Natural killer cell (primary cell): ENCODE data around the gene C2CD2. TPM values are rescaled to one million over a fixed set of nuclear protein-coding genes. Genes with fewer than 3 reads are reported as not detected.

Experiments used
- ATAC-seq, 3 donors: fragments of 150-1000 bp in 2 of 3; fragments of 200-7000 bp in 1 of 3; cut with Tn5 transposase; 1 replicate in 1 of 3; 2 replicates in 2 of 3; pipeline ENCODE4 v1.10.0; 2021; ENCODE audit warnings: mild to moderate bottlenecking in 2 of 3, moderate library complexity in 2 of 3
- DNase-seq, 2 donors: peaks; one replicate each; pipeline versions ENCODE4 v3.0.0 to v3.0.0-alpha.2; 2013 to 2021; ENCODE audit warnings: mixed read lengths in 1 of 2
- H3K27ac ChIP-seq: one replicate; pipeline ENCODE4 v1.5.1; 2013; ENCODE audit warnings: mild to moderate bottlenecking, low read length
- H3K27me3 ChIP-seq: one replicate; pipeline ENCODE4 v1.6.1; 2013; ENCODE audit warnings: low read length; ENCODE audit not compliant: control insufficient read depth, insufficient read depth
- H3K36me3 ChIP-seq: one replicate; pipeline ENCODE4 v1.6.1; 2013; ENCODE audit warnings: low read length; ENCODE audit not compliant: control insufficient read depth, insufficient read depth
- H3K4me1 ChIP-seq: one replicate; pipeline ENCODE4 v1.6.1; 2013; ENCODE audit warnings: low read length; ENCODE audit not compliant: control insufficient read depth, insufficient read depth
- H3K4me3 ChIP-seq: one replicate; pipeline ENCODE4 v1.5.1; 2013; ENCODE audit warnings: low read length
- H3K9me3 ChIP-seq: one replicate; pipeline ENCODE4 v1.6.1; 2013; ENCODE audit warnings: low read length; ENCODE audit not compliant: control insufficient read depth, insufficient read depth
- H3K27ac Mint-ChIP-seq, 2 donors: one replicate each; pipeline ENCODE4 v1.8.0; 2022; ENCODE audit warnings: mild to moderate bottlenecking in 2 of 2, mixed read lengths in 2 of 2, moderate library complexity in 1 of 2
- H3K27me3 Mint-ChIP-seq, 2 donors: one replicate each; pipeline ENCODE4 v1.8.0; 2022; ENCODE audit warnings: low read depth in 2 of 2, mixed read lengths in 2 of 2
- H3K36me3 Mint-ChIP-seq: one replicate; pipeline ENCODE4 v1.8.0; 2022; ENCODE audit warnings: mixed read lengths
- H3K4me1 Mint-ChIP-seq, 2 donors: one replicate each; pipeline ENCODE4 v1.8.0; 2022; ENCODE audit warnings: mixed read lengths in 2 of 2
- H3K4me3 Mint-ChIP-seq: one replicate; pipeline ENCODE4 v1.8.0; 2022; ENCODE audit warnings: mild to moderate bottlenecking, moderate library complexity, mixed read lengths
- H3K9me3 Mint-ChIP-seq, 2 donors: one replicate each; pipeline ENCODE4 v1.8.0; 2022; ENCODE audit warnings: mixed read lengths in 2 of 2
- WGBS: methylation state at CpG from one replicate; pipeline ENCODE4 v1.1.7; 2013; ENCODE audit warnings: missing lambda C conversion rate; ENCODE audit not compliant: insufficient coverage; 5-methylcytosine and 5-hydroxymethylcytosine counted together
- intact Hi-C: fragments of 100-400 bp; cut with micrococcal nuclease; formaldehyde crosslinking; loops from one replicate; pipeline ENCODE4 v1.14.2; 2022
- total RNA-seq, 4 donors: library from RNA; stranded (reverse); fragments of 120-200 nt in 1 of 4; gene quantifications; one replicate each; pipeline versions ENCODE4 v1.2.3 to v1.2.4, GENCODE V29; 2013 to 2022
- TF ChIP-seq, protein P1 (sequence below): fragments of 200-600 bp; IDR thresholded peaks from one replicate; pipeline ENCODE4 v1.8.0; 2022; ENCODE audit warnings: antibody characterized with exemption

Gene C2CD2
- total RNA-seq, 3 donors from 2014 or later (not counting 1 experiment from before 2014, with no cell fraction given), result 2.1 to 10.1 (median 8.9) TPM

DNA sequence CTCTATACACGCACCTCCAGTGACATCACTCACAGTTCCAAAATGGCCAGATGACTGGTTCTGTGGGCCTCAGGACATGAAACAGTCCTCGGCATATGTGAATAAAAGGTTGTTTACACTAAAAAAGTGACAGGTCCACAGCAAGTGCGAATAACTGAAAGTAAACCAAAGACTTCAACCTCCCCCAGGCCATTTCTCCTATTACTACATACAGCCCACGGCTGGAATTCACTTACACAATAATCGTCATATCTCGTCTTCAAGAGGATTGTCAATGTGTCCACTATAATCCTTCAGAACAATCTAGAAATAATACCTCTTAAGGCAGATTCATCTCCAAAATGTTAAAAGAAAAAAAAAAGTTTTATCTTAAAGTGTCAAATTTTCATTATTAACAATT, 72.8 kb downstream of the C2CD2 start:
- peak overlapping the region in 1 of 2 donors; percentile 19 for H3K27ac Mint-ChIP-seq
- H3K4me3 Mint-ChIP-seq, result peak overlapping the region; percentile 60
- no peak overlapping the region for H3K4me3 ChIP-seq
- 88% methylated on average over 6 of the region's 6 CpGs for WGBS
- H3K36me3 ChIP-seq, result no peaks in the 10 kb centered on the region
- peaks cover 14 to 24% of the 10 kb centered on the region in 2 donors for H3K4me1 Mint-ChIP-seq
- no peak for DNase-seq
- no peaks in the 10 kb centered on the region for H3K9me3 Mint-ChIP-seq
- H3K27ac ChIP-seq, result no peak overlapping the region
- peaks cover 18% of the 10 kb centered on the region for H3K4me1 ChIP-seq
- no peaks in the 10 kb centered on the region for H3K36me3 Mint-ChIP-seq
- H3K9me3 ChIP-seq, result no peaks in the 10 kb centered on the region
- peaks cover 0 to 3% of the 10 kb centered on the region in 2 donors for H3K27me3 Mint-ChIP-seq
- H3K27me3 ChIP-seq, result no peaks in the 10 kb centered on the region
- TF ChIP-seq, protein P1, sequence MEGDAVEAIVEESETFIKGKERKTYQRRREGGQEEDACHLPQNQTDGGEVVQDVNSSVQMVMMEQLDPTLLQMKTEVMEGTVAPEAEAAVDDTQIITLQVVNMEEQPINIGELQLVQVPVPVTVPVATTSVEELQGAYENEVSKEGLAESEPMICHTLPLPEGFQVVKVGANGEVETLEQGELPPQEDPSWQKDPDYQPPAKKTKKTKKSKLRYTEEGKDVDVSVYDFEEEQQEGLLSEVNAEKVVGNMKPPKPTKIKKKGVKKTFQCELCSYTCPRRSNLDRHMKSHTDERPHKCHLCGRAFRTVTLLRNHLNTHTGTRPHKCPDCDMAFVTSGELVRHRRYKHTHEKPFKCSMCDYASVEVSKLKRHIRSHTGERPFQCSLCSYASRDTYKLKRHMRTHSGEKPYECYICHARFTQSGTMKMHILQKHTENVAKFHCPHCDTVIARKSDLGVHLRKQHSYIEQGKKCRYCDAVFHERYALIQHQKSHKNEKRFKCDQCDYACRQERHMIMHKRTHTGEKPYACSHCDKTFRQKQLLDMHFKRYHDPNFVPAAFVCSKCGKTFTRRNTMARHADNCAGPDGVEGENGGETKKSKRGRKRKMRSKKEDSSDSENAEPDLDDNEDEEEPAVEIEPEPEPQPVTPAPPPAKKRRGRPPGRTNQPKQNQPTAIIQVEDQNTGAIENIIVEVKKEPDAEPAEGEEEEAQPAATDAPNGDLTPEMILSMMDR, result no peak
- no peak for ATAC-seq
- intact Hi-C loops, result no loop called here

DNA sequence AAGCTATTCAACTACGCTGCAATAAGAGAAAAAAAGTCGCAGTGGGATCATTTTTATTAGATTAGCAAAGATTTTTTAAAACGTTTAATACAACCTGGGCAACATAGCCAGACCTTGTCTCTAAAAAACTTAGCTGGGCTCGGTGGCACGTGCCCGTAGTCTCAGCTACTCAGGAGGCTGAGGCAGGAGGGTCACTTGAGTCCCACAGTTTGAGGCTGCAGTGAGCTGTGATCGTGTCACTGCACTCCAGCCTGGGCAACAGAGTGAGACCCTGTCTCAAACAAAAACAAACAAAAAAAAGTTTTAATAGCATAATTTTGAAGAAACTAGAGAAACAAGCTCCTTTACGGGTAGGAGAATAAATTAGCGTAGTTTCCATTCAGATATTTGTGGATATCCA, 73.7 kb downstream of the C2CD2 start:
- no peak for DNase-seq
- TF ChIP-seq, protein P1, result no peak
- Mint-ChIP-seq H3K4me3 (peak overlapping the region; percentile 92), H3K4me1 (peaks cover 21 to 31% of the 10 kb centered on the region in 2 donors), H3K27me3 (peaks cover 0 to 3% of the 10 kb centered on the region in 2 donors), H3K27ac (peak overlapping the region; percentile 83 to 87), H3K9me3 (no peaks in the 10 kb centered on the region), H3K36me3 (no peaks in the 10 kb centered on the region)
- peaks cover 18% of the 10 kb centered on the region for H3K4me1 ChIP-seq
- WGBS, result 90% methylated on average over 9 of the region's 9 CpGs
- H3K4me3 ChIP-seq, result no peak overlapping the region
- H3K9me3 ChIP-seq, result no peaks in the 10 kb centered on the region
- no peaks in the 10 kb centered on the region for H3K36me3 ChIP-seq
- H3K27me3 ChIP-seq, result no peaks in the 10 kb centered on the region
- ATAC-seq, result no peak
- no peak overlapping the region for H3K27ac ChIP-seq
- intact Hi-C loops, result no loop called here

DNA sequence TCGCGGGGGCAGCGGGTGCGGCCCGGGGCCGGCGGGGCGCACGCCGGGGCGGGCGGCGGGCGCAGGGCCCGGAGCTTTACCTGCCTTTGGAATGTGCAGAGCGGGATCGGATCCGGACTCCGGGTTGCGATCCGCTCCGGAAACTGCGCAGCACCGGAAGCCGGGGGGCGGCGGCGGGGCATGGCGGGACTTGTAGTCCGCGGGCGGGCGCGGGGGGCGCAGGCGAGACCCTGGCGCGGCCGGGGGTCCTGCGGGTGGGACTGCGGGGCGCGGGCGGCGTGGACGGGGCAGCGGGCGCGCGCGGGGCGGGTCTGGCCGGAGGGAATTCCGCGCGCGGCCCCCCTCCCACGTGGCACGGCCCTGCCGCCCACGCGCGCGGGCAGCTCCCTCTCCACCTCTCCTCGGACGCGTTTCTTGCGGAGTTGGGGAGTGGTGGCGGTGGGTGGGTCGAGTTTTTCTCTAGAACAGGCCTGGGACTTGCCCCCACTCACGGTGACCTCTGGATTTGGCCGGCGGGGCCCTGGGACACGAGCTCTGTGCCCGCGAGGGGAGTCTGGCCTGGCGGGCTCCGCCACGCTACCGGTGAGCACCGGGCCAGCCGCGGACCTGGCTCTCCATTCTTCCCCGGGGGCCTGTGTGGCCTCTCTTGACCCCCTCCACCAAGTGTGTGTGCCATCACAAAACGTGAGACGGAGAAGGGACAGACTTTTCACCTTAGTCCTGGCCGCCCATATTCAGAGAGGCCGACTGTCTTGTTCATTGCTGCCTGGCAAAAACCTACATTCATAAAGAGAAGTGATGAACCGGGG, 74.4 kb downstream of the C2CD2 start, which contains the start of gene PRDM15:
Gene PRDM15, minus strand, starts transcription at position 155 of the 809 bp plus-strand sequence. CDS start 18,981 bp downstream, outside the sequence.
- peak within 1 kb of the TSS; percentile 64 for H3K27ac ChIP-seq
- no peaks in the 10 kb centered on the region for H3K36me3 ChIP-seq
- Mint-ChIP-seq H3K36me3 (no peaks in the 10 kb centered on the region), H3K4me3 (peak within 1 kb of the TSS; percentile 92), H3K4me1 (peaks cover 23 to 33% of the 10 kb centered on the region in 2 donors), H3K9me3 (no peaks in the 10 kb centered on the region), H3K27me3 (peaks cover 0 to 3% of the 10 kb centered on the region in 2 donors), H3K27ac (peak within 1 kb of the TSS; percentile 83 to 87)
- H3K27me3 ChIP-seq, result no peaks in the 10 kb centered on the region
- TF ChIP-seq, protein P1, result no peak
- peaks cover 18% of the 10 kb centered on the region for H3K4me1 ChIP-seq
- peak; percentile 81 to 85 (median 82) for ATAC-seq
- H3K9me3 ChIP-seq, result no peaks in the 10 kb centered on the region
- DNase-seq, result peak; percentile 78 to 85
- intact Hi-C loops, result loop anchor here (5.0 kb wide), 3 partner anchors 48 to 183 kb away; partner anchors contain the start of gene ZBTB21
- H3K4me3 ChIP-seq, result peak within 1 kb of the TSS; percentile 83
- WGBS, result under 1% methylated on average over 86 of the region's 89 CpGs
